ENCODE results near the gene GALR2.
"Not testable (repeated sequence)": the region's sequence is repeated elsewhere in the genome, so short reads cannot be mapped to it uniquely, and the experiment has no call there.

Gene GALR2

GRCh38 chr17:76050538-76051467 is 23.8 kb upstream of the GALR2 start:
- no peak for DNase-seq (ENCODE audit: low read depth)

- no peak for DNase-seq (ENCODE audit: low read depth)
Observed at GRCh38 chr17:76051561-76051960, 23.0 kb upstream of the GALR2 start.

- DNase-seq (ENCODE audit: low read depth), result no peak
Observed at GRCh38 chr17:76053246-76054111, 21.1 kb upstream of the GALR2 start.

- no peak for DNase-seq (ENCODE audit: low read depth)
Observed at GRCh38 chr17:76054112-76054476, 20.5 kb upstream of the GALR2 start.

- no peak for DNase-seq (ENCODE audit: low read depth)
Observed at GRCh38 chr17:76056882-76057281, 17.7 kb upstream of the GALR2 start.

- DNase-seq (ENCODE audit: low read depth), result not testable (repeated sequence)
Observed at GRCh38 chr17:76058264-76058663, 16.3 kb upstream of the GALR2 start.

GRCh38 chr17:76063875-76064546 is 10.6 kb upstream of the GALR2 start:
- DNase-seq (ENCODE audit: low read depth), result no peak

- DNase-seq (ENCODE audit: low read depth), result no peak
Observed at GRCh38 chr17:76065775-76066174, 8.8 kb upstream of the GALR2 start.

GRCh38 chr17:76071531-76072147 is 2.9 kb upstream of the GALR2 start:
- no peak for DNase-seq (ENCODE audit: low read depth)

- peak; percentile 76 for DNase-seq (ENCODE audit: low read depth)
Observed at GRCh38 chr17:76072148-76072858, 2.3 kb upstream of the GALR2 start, which contains the start of gene SRP68. TSS of gene SRP68 (minus strand) at chr17:76072517. CDS start at chr17:76072491, 26 bp downstream.

- no peak for DNase-seq (ENCODE audit: low read depth)
Observed at GRCh38 chr17:76075364-76076145, 974 bp downstream of the GALR2 start.

- DNase-seq (ENCODE audit: low read depth), result no peak
Observed at GRCh38 chr17:76076146-76076764, 1.7 kb downstream of the GALR2 start.

GRCh38 chr17:76076765-76077583 is 2.4 kb downstream of the GALR2 start:
- no peak for DNase-seq (ENCODE audit: low read depth)

GRCh38 chr17:76077584-76078110 is 3.1 kb downstream of the GALR2 start:
- DNase-seq (ENCODE audit: low read depth), result no peak

GRCh38 chr17:76078370-76078769 is 3.8 kb downstream of the GALR2 start:
- not testable (repeated sequence) for DNase-seq (ENCODE audit: low read depth)

GRCh38 chr17:76078860-76079534 is 4.4 kb downstream of the GALR2 start, which contains the start of gene ZACN:
TSS of gene ZACN (plus strand) at chr17:76079182. CDS start at chr17:76079265, 83 bp downstream.
- no peak for DNase-seq (ENCODE audit: low read depth)

GRCh38 chr17:76079535-76079955 is 5.0 kb downstream of the GALR2 start:
- DNase-seq (ENCODE audit: low read depth), result no peak
